Mammary epithelial cell (primary cell): ENCODE data around the gene TRPC3.

Source experiments
- CTCF ChIP-seq, 2 donors: IDR thresholded peaks in 1 of 2; conservative IDR thresholded peaks in 1 of 2; 2 replicates each; pipeline ENCODE4 v1.5.1; 2011 to 2012; ENCODE audit warnings: inconsistent platforms in 2 of 2, low read length in 2 of 2, mild to moderate bottlenecking in 2 of 2, control low read depth in 1 of 2, low read depth in 1 of 2; ENCODE audit not compliant: insufficient read depth in 1 of 2; ENCODE audit errors: extremely low read depth in 1 of 2
- EZH2 ChIP-seq: IDR thresholded peaks from 2 replicates; pipeline ENCODE4 v1.6.1; 2012; ENCODE audit warnings: low read length, inconsistent platforms, borderline replicate concordance

- TF ChIP-seq CTCF (conservative IDR thresholded peaks at IDR 0.05 in 1 of 2, IDR thresholded peaks at IDR 0.05 in 1 of 2; ENCODE audit: extremely low read depth in 1 of 2, insufficient read depth in 1 of 2, low read depth in 1 of 2, low read length in 2 of 2): no peak
- TF ChIP-seq EZH2: peak; percentile 64
Measured at GRCh38 chr4:121950680-121951520, 960 bp downstream of the TRPC3 start.
